Cerebellar cortex (tissue), 1 donor: ENCODE measurements around the gene PPP2R2D.
"Not testable (repeated sequence)": the region's sequence is repeated elsewhere in the genome, so short reads cannot be mapped to it uniquely, and the experiment has no call there.

Experiments
- DNase-seq: peaks from one replicate; pipeline ENCODE4 v3.0.0-alpha.2; 2015; ENCODE audit warnings: low spot score

The PPP2R2D gene

GRCh38 chr10:131977323-131978096 lies 76.7 kb downstream of the PPP2R2D start:
- DNase-seq = no peak

DNA sequence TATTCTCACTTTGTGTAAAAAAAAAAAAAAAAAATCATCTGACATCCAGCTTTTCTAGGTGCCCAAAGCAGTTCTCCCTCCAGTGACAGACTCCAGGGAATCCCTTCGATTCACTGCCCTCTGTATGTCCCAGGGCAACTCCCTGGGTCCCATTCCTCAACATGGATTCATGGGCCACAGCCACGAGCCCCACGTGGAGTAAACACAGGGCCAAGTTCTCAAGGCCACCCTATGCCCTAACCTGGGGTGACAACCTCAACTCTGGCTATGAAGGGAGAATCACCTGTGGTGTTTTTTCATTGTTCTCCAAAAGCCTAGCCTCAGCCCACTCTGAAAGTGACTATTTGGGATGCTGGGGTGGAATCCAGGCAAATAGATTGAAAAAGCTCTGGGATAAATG lies 77.6 kb downstream of the PPP2R2D start:
- no peak for DNase-seq

DNA sequence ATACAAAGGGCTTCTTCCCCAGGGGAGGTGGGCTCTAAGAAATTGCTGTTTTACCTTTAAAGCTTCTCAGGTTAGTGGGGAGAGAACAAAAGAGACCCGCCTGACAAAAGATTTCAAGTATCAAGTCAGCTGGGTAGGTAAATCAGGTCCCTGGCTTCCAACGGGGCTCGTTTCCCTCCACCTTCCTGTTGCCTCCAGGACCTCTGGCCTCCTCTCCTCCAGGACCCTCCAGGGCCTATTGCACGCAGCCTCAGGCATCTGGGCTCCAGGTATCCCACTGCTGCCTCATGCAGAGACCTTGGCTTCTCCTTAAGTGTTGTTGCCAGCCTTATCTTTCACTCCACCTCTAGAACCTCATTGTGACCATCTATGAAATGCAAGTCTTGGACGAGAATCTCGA lies 78.0 kb downstream of the PPP2R2D start:
- DNase-seq = no peak

- no peak for DNase-seq
These were observed 78.5 kb downstream of the PPP2R2D start for GRCh38 chr10:131979336-131979735.

DNA sequence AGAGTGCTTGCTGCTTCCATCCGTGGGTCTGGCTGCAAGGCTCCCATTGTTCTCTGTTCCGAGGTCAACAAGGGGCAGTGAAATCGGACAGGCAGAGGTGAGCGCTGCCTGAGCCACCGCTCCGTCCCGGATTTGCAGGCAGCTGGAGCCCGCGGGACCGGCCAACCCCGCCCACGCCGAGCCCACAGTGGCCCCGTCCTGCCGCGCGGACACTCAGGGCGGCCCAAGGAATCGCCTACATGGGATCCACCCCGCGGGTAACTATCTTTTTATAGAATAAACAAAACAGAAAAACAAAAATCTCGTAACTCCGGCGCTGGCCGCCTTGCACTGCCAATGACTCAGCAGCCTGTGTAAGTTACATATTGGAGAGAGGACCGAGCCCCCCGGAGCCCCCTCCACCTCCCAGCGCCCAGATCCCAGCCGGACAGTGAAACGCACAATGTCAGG lies 79.0 kb downstream of the PPP2R2D start:
- DNase-seq = no peak

DNA sequence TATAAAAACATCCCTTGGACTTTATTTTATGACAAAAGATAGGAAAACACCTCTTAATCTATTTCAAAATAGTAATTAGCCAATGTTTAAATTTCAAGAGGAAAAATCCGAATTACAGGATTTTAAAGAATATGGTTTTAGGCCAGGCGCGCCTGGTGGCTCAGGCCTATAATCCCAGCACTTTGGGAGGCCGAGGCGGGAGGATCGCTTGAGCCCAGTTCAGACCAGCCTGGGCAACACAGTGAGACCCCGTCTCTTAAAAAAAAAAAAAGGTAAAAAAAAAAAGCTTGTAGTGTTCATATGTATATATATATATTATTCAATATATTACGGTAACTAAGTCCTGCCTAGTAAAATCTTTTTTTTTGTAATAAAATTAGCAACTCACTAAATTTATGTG lies 79.5 kb downstream of the PPP2R2D start:
- no peak for DNase-seq

DNA sequence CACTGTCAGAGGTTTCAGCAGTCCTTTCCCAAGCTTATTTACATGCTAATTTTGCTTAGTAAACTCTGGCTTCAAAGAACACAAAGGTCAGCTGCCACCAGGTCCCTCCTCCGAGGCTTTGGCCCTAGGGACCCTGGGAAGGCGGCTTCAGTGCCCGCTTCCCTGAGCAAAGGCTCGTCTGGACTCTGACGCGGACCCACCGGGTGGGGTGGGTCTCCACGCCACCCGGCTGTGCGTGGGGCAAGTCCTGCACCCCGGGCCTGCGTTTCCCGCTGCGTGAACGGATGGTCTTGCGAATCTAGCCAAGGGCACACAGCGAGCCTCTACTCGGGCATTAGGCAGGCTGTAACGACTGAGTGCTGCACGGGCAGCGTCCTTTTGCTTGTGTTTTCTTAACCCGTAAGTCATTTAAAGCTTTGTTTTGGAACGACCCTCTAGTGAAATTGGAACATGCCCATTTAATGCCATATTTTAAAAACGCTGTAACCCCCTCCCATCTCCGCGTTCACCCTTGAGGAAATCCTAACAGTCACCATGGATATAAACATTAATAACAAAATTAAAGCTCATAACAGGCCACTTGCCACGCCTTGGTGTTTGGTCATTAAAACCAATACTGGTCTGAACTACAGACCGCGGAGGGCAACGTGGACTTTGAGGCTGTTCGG lies 80.1 kb downstream of the PPP2R2D start:
- no peak for DNase-seq

DNA sequence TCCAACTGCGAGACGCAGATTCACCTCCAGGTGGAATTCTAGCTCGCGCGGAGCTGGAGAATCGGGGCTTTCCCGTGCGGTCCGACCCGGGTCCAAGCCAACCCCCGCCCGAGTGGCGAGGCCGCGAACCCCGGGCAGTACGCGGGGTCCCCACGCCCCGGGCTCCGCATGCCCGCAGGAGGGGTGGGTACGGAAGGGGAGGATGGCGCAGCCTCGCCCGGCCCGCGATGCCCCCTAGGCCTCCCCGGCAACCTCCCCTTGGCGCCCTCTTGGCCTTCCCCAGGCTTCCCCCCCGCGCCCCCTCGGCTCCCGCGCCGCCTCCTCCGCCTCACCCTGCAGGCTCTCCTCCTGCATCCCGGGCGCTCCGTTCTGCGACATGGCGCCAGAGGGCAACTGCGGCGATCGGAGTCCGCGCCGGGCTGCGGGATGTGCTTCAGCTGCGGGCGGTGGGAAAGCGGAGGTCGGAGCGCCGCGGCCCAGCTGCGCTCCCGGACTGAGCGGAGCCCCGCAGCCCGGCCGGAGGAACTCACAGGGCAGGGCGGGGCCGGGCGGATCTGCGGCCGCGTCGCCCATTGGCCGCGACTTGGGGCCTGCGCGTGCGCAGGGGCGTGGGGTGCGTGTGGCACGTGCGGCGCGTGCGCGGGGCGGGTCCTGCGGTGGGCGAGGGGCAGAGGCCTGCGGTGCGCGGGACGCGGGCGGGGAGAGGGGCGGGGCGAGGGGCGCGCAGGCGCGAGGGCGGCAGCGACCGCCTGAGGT lies 80.8 kb downstream of the PPP2R2D start, which contains the start of gene BNIP3:
Gene BNIP3 (minus strand): TSS at position 495 of the 756 bp plus-strand sequence. CDS start 117 bp downstream, at position 378.
- peak; percentile 92 for DNase-seq

DNA sequence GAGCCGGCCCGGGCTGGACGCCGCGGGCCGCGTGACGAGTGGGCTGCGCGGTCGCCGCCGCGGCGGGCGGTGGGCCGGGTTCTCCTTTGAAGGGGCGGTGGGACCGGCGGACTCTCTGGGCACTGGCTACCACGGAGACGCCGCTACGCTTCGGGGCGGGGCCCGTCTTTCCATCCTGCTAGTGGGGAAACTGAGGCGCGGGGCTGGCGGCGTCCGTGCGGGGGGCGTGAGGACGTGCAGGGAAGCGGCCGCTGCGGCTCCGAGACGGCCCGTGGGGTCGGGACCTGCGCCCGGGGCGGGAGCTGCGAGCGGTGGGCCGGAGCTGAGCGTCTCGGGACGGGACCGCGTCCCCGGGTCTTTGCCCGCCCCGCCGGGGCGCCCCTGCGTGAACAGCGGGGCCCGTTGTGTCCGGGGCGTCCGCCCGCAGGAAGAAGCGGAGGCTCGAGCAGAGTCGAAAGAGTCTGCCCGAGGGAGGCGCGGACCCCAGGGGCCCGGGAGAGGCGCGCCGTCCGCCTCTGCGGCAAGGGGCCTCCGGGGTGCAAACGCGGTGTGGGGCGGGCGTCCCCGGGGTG lies 81.5 kb downstream of the PPP2R2D start:
- DNase-seq = no peak

DNA sequence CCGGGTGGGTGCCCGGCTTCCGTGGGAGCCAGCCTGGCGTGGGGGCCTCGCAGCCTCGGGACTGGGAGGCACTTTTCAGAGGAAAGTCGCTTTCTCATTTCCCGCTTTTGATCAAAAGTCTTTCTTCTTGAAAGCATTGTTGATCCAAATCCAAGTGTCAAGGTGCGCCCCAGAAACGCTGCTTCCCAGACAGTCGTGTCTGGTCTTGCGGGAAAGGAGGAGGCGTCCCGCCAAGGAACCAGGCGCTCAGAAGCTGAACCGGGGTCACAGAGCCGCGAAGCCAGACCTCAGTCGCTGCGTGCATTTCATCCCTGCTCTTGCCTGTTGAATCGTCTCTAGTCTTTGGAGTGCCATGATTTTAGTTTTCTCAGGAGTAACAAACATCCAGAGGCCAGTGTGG lies 82.0 kb downstream of the PPP2R2D start:
- DNase-seq = no peak

- no peak for DNase-seq
These were observed 83.0 kb downstream of the PPP2R2D start for GRCh38 chr10:131983780-131984179.

DNA sequence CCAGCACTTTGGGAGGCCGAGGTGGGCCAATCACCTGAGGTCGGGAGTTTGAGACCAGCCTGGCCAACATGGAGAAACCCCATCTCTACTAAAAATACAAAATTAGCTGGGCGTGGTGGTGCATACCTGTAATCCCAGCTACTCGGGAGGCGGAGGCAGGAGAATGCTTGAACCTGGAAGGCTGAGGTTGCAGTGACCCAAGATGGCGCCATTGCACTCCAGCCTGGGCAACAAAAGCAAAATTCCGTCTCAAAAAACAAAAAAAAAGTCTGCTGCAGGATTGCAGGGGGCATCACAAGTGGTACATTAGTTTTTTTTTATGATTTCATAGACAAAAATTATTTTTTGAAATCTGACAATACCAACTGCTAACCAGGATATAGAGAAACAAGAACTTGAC lies 86.0 kb downstream of the PPP2R2D start:
- DNase-seq = not testable (repeated sequence)

GRCh38 chr10:131987301-131987700 lies 86.5 kb downstream of the PPP2R2D start:
- not testable (repeated sequence) for DNase-seq

DNA sequence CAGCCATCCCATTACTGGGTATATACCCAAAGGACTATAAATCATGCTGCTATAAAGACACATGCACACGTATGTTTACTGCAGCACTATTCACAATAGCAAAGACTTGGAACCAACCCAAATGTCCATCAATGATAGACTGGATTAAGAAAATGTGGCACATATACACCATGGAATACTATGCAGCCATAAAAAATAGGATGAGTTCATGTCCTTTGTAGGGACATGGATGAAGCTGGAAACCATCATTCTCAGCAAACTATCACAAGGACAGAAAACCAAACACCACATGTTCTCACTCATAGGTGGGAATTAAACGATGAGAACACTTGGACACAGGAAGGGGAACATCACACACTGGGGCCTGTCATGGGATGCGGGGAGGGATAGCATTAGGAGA lies 87.0 kb downstream of the PPP2R2D start:
- DNase-seq = not testable (repeated sequence)

- no peak for DNase-seq
These were observed 90.9 kb downstream of the PPP2R2D start for GRCh38 chr10:131991726-131992125.

GRCh38 chr10:131993275-131993674 lies 92.5 kb downstream of the PPP2R2D start:
- no peak for DNase-seq

- no peak for DNase-seq
These were observed 93.6 kb downstream of the PPP2R2D start for GRCh38 chr10:131994435-131994834.

- no peak for DNase-seq
These were observed 95.9 kb downstream of the PPP2R2D start for GRCh38 chr10:131996466-131997365.

- no peak for DNase-seq
These were observed 96.7 kb downstream of the PPP2R2D start for GRCh38 chr10:131997366-131998049.

DNA sequence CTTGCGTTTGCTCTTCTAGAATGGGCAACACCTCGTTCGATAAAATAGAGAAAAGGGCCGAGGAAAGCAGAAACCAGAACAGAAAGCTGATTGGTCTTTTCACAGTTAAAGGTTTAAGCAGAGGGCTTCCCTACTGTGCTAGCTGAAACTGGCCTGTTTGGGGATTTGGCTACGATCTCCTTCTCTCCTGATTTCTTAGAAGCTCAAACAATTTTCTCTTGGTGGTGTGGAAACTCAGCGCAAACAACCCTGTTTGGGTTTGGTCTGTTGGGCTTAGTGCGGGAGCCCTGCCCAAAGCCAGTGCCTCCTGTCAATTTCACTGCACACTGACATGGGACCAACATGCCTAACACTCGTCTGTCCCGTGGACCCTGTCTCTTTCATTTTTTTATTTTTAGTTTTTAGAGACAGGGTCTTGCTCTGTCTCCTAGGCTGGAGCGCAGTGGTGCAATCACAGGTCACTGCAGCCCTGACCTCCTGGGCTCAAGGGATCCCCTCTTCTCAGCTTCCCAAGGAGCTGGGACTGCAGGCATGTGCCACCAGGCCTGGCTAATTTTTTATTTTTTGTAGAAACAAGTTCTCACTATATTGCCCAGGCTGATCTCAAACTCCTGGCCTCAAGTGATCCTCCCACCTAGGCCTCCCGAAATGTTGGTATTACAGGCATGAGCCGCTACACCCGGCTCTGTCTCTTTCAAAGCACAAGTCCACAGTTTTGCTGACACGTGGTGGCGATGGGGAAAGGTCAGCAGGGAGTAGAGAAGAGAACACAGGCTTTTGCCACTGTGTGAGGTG lies 97.4 kb downstream of the PPP2R2D start:
- DNase-seq = no peak
